HEK293 (cell line): ENCODE measurements around the gene ADRA2C.

Source experiments
- CTCF ChIA-PET: fragments of 350-600 bp; formaldehyde crosslinking; extraction: SDS; loops from one replicate; lab custom pipeline; 2021; ENCODE audit warnings: antibody characterized with exemption; lab: Yijun Ruan, JAX
- POLR2A ChIA-PET: fragments of 300-600 bp; formaldehyde crosslinking; extraction: SDS; loops from one replicate; lab custom pipeline; 2020; ENCODE audit warnings: antibody characterized with exemption, inconsistent platforms; lab: Yijun Ruan, JAX
- H3K27ac ChIP-seq: fragments of 200-500 bp; sonication (Bioruptor generic); 2 replicates; pipeline ENCODE4 v1.5.1; 2014; ENCODE audit warnings: low read depth, low read length, control low read depth, inconsistent platforms; ENCODE audit errors: extremely low read depth
- H3K36me3 ChIP-seq, 2 experiments: fragments of 200-500 bp in 1 of 2; sonication (Bioruptor generic) in 1 of 2; 1 replicate in 1 of 2; 2 replicates in 1 of 2; pipeline ENCODE4 v1.5.1; 2014 to 2017; ENCODE audit warnings: inconsistent platforms in 2 of 2, low read length in 2 of 2; ENCODE audit not compliant: control insufficient read depth in 2 of 2, insufficient read depth in 1 of 2
- H3K4me1 ChIP-seq: fragments of 200-500 bp; sonication (Bioruptor generic); 2 replicates; pipeline ENCODE4 v1.5.1; 2014; ENCODE audit warnings: mild to moderate bottlenecking, low read length, inconsistent platforms; ENCODE audit not compliant: control insufficient read depth, insufficient read depth
- H3K4me3 ChIP-seq: 2 replicates; pipeline ENCODE4 v1.5.1; 2011; ENCODE audit warnings: low read depth, mild to moderate bottlenecking, control low read depth, low read length, moderate library complexity
- H3K9me3 ChIP-seq: fragments of 200-500 bp; sonication (Bioruptor generic); 2 replicates; pipeline ENCODE4 v1.5.1; 2014; ENCODE audit warnings: low read depth, low read length, inconsistent platforms; ENCODE audit not compliant: control insufficient read depth, insufficient read depth
- CTCF ChIP-seq: fragments of 450-650 bp; formaldehyde crosslinking; IDR thresholded peaks from 2 replicates; pipeline ENCODE4 v1.5.1; 2016; ENCODE audit warnings: missing biosample characterization, missing genetic modification characterization
- KLF10 ChIP-seq: fragments of 450-650 bp; IDR thresholded peaks from 2 replicates; pipeline ENCODE4 v1.5.1; 2018; ENCODE audit warnings: missing biosample characterization, mild to moderate bottlenecking, missing genetic modification characterization
- SP3 ChIP-seq: fragments of 450-650 bp; formaldehyde crosslinking; IDR thresholded peaks from 2 replicates; pipeline ENCODE4 v1.5.1; 2016; ENCODE audit warnings: missing biosample characterization, missing genetic modification characterization
- TCF7L2 ChIP-seq: IDR thresholded peaks from 2 replicates; pipeline ENCODE4 v1.6.1; 2011; ENCODE audit warnings: low read depth, mild to moderate bottlenecking, inconsistent platforms, low read length, moderate library complexity, borderline replicate concordance
- TSHZ1 ChIP-seq: fragments of 450-650 bp; formaldehyde crosslinking; IDR thresholded peaks from 2 replicates; pipeline ENCODE4 v1.5.1; 2016; ENCODE audit warnings: missing biosample characterization, missing genetic modification characterization, borderline replicate concordance
- ZBTB10 ChIP-seq: fragments of 450-650 bp; formaldehyde crosslinking; IDR thresholded peaks from 2 replicates; pipeline ENCODE4 v1.5.1; 2016; ENCODE audit warnings: missing biosample characterization, missing genetic modification characterization
- ZNF2 ChIP-seq: fragments of 450-650 bp; formaldehyde crosslinking; IDR thresholded peaks from 2 replicates; pipeline ENCODE4 v1.5.1; 2016; ENCODE audit warnings: missing biosample characterization, missing genetic modification characterization
- ZNF335 ChIP-seq: fragments of 450-650 bp; formaldehyde crosslinking; conservative IDR thresholded peaks from 2 replicates; pipeline ENCODE4 v1.5.1; 2016; ENCODE audit warnings: missing biosample characterization, missing genetic modification characterization
- ZNF341 ChIP-seq: fragments of 450-650 bp; formaldehyde crosslinking; IDR thresholded peaks from 2 replicates; pipeline ENCODE4; 2016; ENCODE audit warnings: low read depth, missing biosample characterization, missing genetic modification characterization

The ADRA2C gene

GRCh38 chr4:3756343-3757059 is 9.7 kb upstream of the ADRA2C start:
- H3K4me3 ChIP-seq, result no peak overlapping the region
- no peaks in the 10 kb centered on the region for H3K36me3 ChIP-seq
- POLR2A ChIA-PET, result no interaction called here
- H3K4me1 ChIP-seq, result no peaks in the 10 kb centered on the region
- no peaks in the 10 kb centered on the region for H3K9me3 ChIP-seq
- TF ChIP-seq ZBTB10 (tag by site-specific recombination) (no peak), ZNF341 (0 out of 2 replicates have a peak, but pooled peaks have one; percentile 14)
- CTCF ChIA-PET, result interaction anchor here (1.8 to 1.9 kb wide), 2 partner anchors 9 kb away, joined by 5 read pairs; no protein-coding TSS in a partner anchor
- H3K27ac ChIP-seq, result no peak overlapping the region

GRCh38 chr4:3759236-3759635 is 6.9 kb upstream of the ADRA2C start:
- Histone ChIP-seq H3K4me1 (no peaks in the 10 kb centered on the region), H3K9me3 (no peaks in the 10 kb centered on the region), H3K27ac (no peak overlapping the region), H3K4me3 (no peak overlapping the region), H3K36me3 (no peaks in the 10 kb centered on the region)
- TF ChIP-seq SP3 (tag by site-specific recombination), result no peak
- TF ChIP-seq CTCF (tag by site-specific recombination), result no peak
- TF ChIP-seq KLF10 (tag by site-specific recombination), result no peak
- TF ChIP-seq TSHZ1 (tag by site-specific recombination), result no peak
- TF ChIP-seq ZNF2, result no peak
- TF ChIP-seq ZNF335, result no peak
- CTCF ChIA-PET, result no interaction called here
- POLR2A ChIA-PET, result no interaction called here

GRCh38 chr4:3760346-3760745 is 5.8 kb upstream of the ADRA2C start:
- CTCF ChIA-PET, result interaction anchor here (2.1 kb wide), 1 partner anchor 13 kb away, joined by 8 read pairs; no protein-coding TSS in a partner anchor
- TF ChIP-seq TCF7L2, result no peak
- TF ChIP-seq, all 188 proteins: peak for 0
- POLR2A ChIA-PET, result no interaction called here

More at GRCh38 chr4:3760346-3760745, 5.8 kb upstream of the ADRA2C start:
- no peaks in the 10 kb centered on the region for H3K36me3 ChIP-seq
- no peaks in the 10 kb centered on the region for H3K4me1 ChIP-seq
- H3K9me3 ChIP-seq, result no peaks in the 10 kb centered on the region
- H3K27ac ChIP-seq, result no peak overlapping the region
- H3K4me3 ChIP-seq, result no peak overlapping the region
